Measurements from ENCODE around the gene PALLD.

PALLD gene

GRCh38 chr4:168667921-168668320, 171.1 kb downstream of the PALLD start:
- no peaks in the 10 kb centered on the region for H3K9me3 Mint-ChIP-seq
- H3K27ac Mint-ChIP-seq: no peak overlapping the region
- no peak for DNase-seq
- peaks cover 9% of the 10 kb centered on the region for H3K27me3 Mint-ChIP-seq
- no peaks in the 10 kb centered on the region for H3K36me3 Mint-ChIP-seq (ENCODE audit: low read depth)
- no peak overlapping the region for H3K4me3 Mint-ChIP-seq
- H3K4me1 Mint-ChIP-seq (ENCODE audit: low read depth): no peaks in the 10 kb centered on the region

- Mint-ChIP-seq H3K27ac (no peak overlapping the region), H3K36me3 (ENCODE audit: low read depth) (no peaks in the 10 kb centered on the region), H3K4me3 (no peak overlapping the region), H3K4me1 (ENCODE audit: low read depth) (no peaks in the 10 kb centered on the region), H3K9me3 (no peaks in the 10 kb centered on the region), H3K27me3 (peaks cover 9% of the 10 kb centered on the region)
- DNase-seq: no peak
These were observed 176.6 kb downstream of the PALLD start for GRCh38 chr4:168673476-168673875.

DNA sequence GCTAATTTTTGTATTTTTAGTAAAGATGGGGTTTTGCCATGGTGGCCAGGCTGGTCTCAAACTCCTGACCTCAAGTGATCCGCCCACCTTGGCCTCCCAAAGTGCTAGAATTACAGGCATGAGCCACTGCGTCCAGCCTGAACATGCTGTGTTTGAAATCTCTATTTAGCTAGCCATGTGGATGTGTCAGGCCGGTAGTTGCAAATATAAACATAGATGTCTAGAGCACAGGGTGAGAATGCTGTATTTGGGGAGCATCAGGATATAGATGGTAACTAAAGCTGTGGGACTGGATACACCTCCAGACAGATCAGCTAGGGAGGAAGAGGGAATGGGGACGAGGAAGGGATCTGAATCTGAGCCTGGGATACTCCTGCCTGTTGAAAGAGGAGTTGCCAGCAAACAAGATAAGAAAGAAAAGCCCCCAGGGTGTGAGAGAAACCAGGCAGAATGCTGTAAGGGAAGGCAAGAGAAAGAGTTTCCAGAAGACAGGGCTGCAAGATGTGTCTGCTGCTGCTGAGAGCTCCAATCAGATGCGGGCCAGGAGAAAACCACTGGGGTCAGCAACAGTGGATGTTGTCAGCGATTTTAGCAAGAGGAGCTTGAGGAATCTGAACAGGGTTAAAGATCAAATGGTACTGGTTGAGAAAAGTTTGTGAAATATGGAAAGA, 177.4 kb downstream of the PALLD start:
- Mint-ChIP-seq H3K27me3 (peaks cover 9% of the 10 kb centered on the region), H3K4me1 (ENCODE audit: low read depth) (no peaks in the 10 kb centered on the region), H3K4me3 (no peak overlapping the region), H3K36me3 (ENCODE audit: low read depth) (no peaks in the 10 kb centered on the region), H3K27ac (no peak overlapping the region), H3K9me3 (no peaks in the 10 kb centered on the region)
- DNase-seq: no peak

- H3K36me3 Mint-ChIP-seq (ENCODE audit: low read depth): no peaks in the 10 kb centered on the region
- no peaks in the 10 kb centered on the region for H3K4me1 Mint-ChIP-seq (ENCODE audit: low read depth)
- no peak for DNase-seq
- H3K27me3 Mint-ChIP-seq: peaks cover 9% of the 10 kb centered on the region
- no peak overlapping the region for H3K27ac Mint-ChIP-seq
- no peaks in the 10 kb centered on the region for H3K9me3 Mint-ChIP-seq
- no peak overlapping the region for H3K4me3 Mint-ChIP-seq
These were observed 178.0 kb downstream of the PALLD start for GRCh38 chr4:168674866-168675265.

DNA sequence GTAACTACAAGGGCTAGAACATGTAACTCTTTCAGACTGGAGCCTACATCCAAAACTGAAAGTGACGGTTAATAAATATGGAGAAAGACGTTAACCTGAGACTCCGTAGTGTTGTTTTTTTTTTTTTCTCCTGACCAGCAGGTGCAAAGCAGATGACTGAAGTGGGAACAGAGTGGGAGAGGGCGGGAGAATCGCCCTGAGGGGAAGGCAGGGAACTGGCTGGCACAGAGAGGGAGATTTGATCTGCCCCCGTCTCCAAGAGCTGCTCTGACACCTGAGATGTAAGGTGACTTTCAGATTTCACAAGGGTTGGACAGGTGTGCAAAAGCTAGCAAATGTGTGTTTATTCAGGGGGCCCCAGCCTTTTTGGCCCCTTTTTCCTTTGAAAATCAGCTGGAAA, 180.2 kb downstream of the PALLD start:
- no peaks in the 10 kb centered on the region for H3K4me1 Mint-ChIP-seq (ENCODE audit: low read depth)
- H3K9me3 Mint-ChIP-seq: no peaks in the 10 kb centered on the region
- H3K27ac Mint-ChIP-seq: no peak overlapping the region
- no peak for DNase-seq
- no peak overlapping the region for H3K4me3 Mint-ChIP-seq
- no peaks in the 10 kb centered on the region for H3K36me3 Mint-ChIP-seq (ENCODE audit: low read depth)
- H3K27me3 Mint-ChIP-seq: peaks cover 9% of the 10 kb centered on the region

GRCh38 chr4:168677879-168678278, 181.0 kb downstream of the PALLD start:
- Mint-ChIP-seq H3K27me3 (peaks cover 9% of the 10 kb centered on the region), H3K9me3 (no peaks in the 10 kb centered on the region), H3K27ac (no peak overlapping the region), H3K36me3 (ENCODE audit: low read depth) (no peaks in the 10 kb centered on the region), H3K4me3 (no peak overlapping the region), H3K4me1 (ENCODE audit: low read depth) (no peaks in the 10 kb centered on the region)
- DNase-seq: no peak

GRCh38 chr4:168678751-168679366, 182.0 kb downstream of the PALLD start:
- Mint-ChIP-seq H3K4me3 (no peak overlapping the region), H3K27me3 (peaks cover 9% of the 10 kb centered on the region), H3K9me3 (no peaks in the 10 kb centered on the region), H3K36me3 (ENCODE audit: low read depth) (no peaks in the 10 kb centered on the region), H3K4me1 (ENCODE audit: low read depth) (no peaks in the 10 kb centered on the region), H3K27ac (no peak overlapping the region)
- DNase-seq: no peak

DNA sequence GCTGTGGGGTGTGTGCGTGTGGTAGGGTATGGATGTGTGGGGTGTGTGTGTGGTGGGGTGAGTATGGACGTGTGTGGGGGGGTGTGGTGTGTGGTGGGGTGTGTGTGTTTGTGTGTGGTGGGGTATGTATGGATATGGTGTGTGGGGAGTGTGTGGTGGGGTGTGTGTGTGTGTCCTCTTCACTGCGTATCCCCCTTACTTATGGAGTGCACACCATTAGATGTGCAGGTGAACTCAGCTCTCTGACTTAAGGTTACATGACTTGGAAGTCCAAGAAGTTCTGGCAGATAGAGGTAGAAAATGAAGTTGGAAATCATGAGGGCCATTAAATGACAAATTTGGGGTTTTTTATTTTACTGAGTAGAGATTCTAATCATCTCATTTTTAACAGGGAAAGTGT, 182.5 kb downstream of the PALLD start:
- Mint-ChIP-seq H3K4me1 (ENCODE audit: low read depth) (no peaks in the 10 kb centered on the region), H3K36me3 (ENCODE audit: low read depth) (no peaks in the 10 kb centered on the region), H3K27ac (no peak overlapping the region), H3K4me3 (no peak overlapping the region), H3K27me3 (peaks cover 9% of the 10 kb centered on the region), H3K9me3 (no peaks in the 10 kb centered on the region)
- DNase-seq: no peak

DNA sequence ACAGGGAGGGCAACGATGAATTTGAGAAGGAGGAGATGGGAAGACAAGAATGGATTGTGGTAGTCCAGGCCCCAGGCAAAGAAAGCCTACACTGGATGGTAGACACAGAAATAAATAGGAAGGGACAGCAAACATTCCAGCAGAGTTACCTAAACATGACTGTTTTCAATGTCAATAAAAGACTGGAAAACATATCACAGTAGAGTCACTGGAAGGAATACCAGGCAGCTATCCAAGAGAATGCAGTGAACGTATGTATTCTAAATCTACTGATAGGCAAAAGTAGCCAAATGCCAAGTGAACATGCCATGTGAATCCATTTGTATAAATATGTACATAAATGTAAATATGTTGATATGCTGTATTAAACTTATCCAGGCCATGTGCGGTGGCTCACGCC, 183.0 kb downstream of the PALLD start:
- H3K36me3 Mint-ChIP-seq (ENCODE audit: low read depth): no peaks in the 10 kb centered on the region
- no peak overlapping the region for H3K4me3 Mint-ChIP-seq
- H3K27me3 Mint-ChIP-seq: peaks cover 12% of the 10 kb centered on the region
- DNase-seq: no peak
- no peaks in the 10 kb centered on the region for H3K9me3 Mint-ChIP-seq
- no peak overlapping the region for H3K27ac Mint-ChIP-seq
- H3K4me1 Mint-ChIP-seq (ENCODE audit: low read depth): no peaks in the 10 kb centered on the region

DNA sequence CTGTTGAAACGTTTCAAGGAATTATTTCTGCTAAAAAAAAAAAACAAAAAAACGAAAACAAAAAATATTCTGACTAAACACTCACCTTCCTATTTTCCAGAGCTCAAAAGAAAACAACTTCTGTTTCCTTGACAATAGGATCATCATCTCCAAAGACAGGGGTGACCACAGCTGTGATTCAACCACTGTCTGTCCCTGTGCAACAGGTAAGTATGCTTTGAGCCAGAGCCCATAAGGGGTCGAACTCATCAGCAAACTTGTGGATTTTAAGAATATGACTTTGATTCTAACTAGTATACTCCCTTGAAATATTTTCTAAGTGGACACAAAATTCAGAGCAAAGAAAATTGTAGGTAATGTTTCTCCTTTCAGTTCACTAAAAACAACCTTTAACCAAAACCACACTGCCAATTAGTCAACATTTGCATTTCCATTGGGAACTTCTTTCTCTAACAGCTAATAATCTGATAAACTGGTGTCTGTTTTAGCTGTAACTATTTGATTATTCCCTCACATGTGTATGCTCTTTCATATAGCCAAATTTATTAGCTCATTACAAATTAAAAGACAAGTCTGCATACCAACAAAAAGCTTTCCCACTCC, 186.1 kb downstream of the PALLD start:
- Mint-ChIP-seq H3K36me3 (ENCODE audit: low read depth) (no peaks in the 10 kb centered on the region), H3K4me1 (ENCODE audit: low read depth) (no peaks in the 10 kb centered on the region), H3K27ac (no peak overlapping the region), H3K4me3 (no peak overlapping the region), H3K9me3 (no peaks in the 10 kb centered on the region), H3K27me3 (peaks cover 6% of the 10 kb centered on the region)
- no peak for DNase-seq

DNA sequence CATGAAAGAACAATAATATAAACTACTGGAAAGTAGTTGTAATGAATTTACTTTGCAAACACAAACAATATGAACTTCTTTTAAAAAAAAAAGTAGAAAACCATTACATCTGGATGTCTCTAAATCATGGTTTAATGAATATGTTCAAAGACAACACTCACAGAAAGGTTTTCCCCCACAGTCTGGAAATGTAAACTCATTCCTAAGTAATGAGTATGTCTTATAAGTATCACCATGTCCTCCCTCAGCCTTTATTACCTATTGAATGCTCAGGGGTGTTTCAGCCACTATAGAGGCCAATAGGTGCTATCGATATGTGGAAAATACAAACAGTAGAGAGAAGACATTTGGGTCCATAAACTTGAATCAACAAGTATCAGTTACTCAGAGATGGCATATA, 186.7 kb downstream of the PALLD start:
- H3K9me3 Mint-ChIP-seq: no peaks in the 10 kb centered on the region
- H3K36me3 Mint-ChIP-seq (ENCODE audit: low read depth): no peaks in the 10 kb centered on the region
- H3K27ac Mint-ChIP-seq: no peak overlapping the region
- H3K4me1 Mint-ChIP-seq (ENCODE audit: low read depth): no peaks in the 10 kb centered on the region
- no peak for DNase-seq
- H3K4me3 Mint-ChIP-seq: no peak overlapping the region
- H3K27me3 Mint-ChIP-seq: peaks cover 3% of the 10 kb centered on the region

DNA sequence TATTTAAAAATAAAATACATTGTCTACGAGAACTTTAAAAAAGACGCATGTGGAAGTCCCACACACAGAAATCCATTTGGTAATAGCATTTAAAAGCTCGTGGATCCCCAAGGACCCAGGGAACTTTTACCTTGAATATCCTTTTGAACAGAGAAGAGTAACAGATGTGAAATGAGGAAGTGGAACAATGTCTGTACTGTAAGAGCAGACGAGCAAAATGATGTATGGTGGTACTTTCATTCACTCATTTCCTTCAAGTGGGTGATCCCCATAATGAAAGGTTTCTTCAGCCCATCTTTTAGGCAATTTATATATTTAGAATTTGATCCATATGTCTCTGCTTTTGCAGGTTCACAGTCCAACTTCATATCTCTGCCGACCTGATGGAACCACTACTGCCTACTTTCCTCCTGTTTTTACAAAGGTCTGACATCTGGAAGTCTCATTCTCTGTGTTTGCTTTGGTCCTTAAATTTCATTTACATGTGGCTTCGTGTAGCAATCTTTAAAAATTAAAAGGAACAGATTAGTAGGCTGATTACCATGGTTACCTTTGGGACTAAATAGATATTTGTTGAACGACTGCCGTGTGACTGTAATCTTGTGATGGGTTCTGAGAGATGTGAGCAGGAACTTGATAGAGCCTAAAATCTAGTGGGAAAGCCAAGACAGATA, 188.4 kb downstream of the PALLD start:
- Mint-ChIP-seq H3K4me3 (no peak overlapping the region), H3K27me3 (peaks cover 3% of the 10 kb centered on the region), H3K4me1 (ENCODE audit: low read depth) (no peaks in the 10 kb centered on the region), H3K36me3 (ENCODE audit: low read depth) (no peaks in the 10 kb centered on the region), H3K27ac (no peak overlapping the region), H3K9me3 (no peaks in the 10 kb centered on the region)
- no peak for DNase-seq

DNA sequence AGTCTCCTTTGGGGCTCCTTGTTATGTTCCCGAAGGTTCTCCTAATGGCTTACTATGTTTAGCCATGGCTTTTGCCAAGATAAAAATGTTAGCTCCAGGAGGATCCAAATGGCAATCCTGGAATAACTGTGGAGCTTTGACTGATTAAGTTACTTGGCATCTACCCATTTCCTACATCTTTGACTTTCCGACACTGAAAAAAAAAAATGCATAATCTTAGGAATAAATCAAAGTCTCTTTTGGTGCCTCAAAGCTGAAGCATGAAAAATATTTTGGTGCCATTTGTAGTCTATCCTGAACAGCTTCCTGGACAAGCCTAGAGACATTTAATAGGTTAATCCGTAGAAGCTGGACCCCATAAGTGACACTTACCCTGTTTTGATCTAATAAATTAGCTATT, 191.7 kb downstream of the PALLD start:
- H3K4me3 Mint-ChIP-seq: no peak overlapping the region
- H3K36me3 Mint-ChIP-seq (ENCODE audit: low read depth): no peaks in the 10 kb centered on the region
- H3K27ac Mint-ChIP-seq: no peak overlapping the region
- no peaks in the 10 kb centered on the region for H3K4me1 Mint-ChIP-seq (ENCODE audit: low read depth)
- H3K27me3 Mint-ChIP-seq: peaks cover 7% of the 10 kb centered on the region
- DNase-seq: no peak
- no peaks in the 10 kb centered on the region for H3K9me3 Mint-ChIP-seq

GRCh38 chr4:168689791-168690190, 192.9 kb downstream of the PALLD start:
- H3K27me3 Mint-ChIP-seq: peaks cover 5% of the 10 kb centered on the region
- H3K27ac Mint-ChIP-seq: no peak overlapping the region
- no peaks in the 10 kb centered on the region for H3K9me3 Mint-ChIP-seq
- H3K4me1 Mint-ChIP-seq (ENCODE audit: low read depth): no peaks in the 10 kb centered on the region
- H3K36me3 Mint-ChIP-seq (ENCODE audit: low read depth): no peaks in the 10 kb centered on the region
- no peak for DNase-seq
- no peak overlapping the region for H3K4me3 Mint-ChIP-seq

DNA sequence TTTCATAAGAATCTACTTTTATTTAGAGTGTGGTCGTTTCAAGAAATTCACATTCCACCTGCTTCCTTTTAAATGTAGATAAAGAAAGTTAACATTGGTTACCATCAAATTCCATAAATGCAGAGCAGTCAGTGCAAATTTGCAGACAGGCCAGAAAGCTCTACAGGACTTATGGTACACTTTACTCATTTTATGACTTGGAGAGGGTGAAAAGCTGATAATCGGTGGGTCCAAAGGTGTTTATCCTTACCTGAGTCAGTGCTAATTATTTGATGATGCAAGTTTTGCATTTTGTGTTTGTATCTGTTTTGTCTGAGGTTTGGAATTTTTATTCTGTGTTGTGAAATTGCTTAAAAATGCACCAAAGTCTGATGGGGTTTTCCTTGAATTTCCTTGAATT, 193.3 kb downstream of the PALLD start:
- Mint-ChIP-seq H3K4me3 (no peak overlapping the region), H3K9me3 (no peaks in the 10 kb centered on the region), H3K4me1 (ENCODE audit: low read depth) (no peaks in the 10 kb centered on the region), H3K27me3 (peaks cover 5% of the 10 kb centered on the region), H3K27ac (no peak overlapping the region), H3K36me3 (ENCODE audit: low read depth) (no peaks in the 10 kb centered on the region)
- DNase-seq: no peak
